Measurements from ENCODE around the gene TMEM184A.
A peak's percentile ranks its signal among the peaks of the same experiment; 100 is the strongest.
"Not testable (repeated sequence)": the region's sequence is repeated elsewhere in the genome, so short reads cannot be mapped to it uniquely, and the experiment has no call there.

Gene TMEM184A

DNA sequence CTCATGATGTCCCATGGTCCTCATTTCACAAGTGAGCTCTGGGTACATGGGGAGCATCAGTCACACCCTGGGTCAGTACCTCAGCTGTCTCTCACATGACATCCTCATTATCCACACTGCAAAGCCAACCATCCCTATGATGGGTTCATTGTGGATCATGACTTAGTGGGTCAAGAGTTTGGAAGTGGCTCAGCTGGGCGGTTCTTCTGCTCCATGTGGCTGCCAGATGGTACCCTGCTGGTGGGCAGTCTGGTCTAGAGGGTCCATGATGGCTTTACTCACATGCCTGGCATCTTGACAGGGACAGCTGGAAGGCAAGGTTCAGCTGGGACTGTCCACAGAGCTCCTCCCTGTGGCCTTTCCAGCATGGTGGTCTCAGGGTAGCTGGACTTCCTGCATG lies 33.0 kb upstream of the TMEM184A start:
- no peak for DNase-seq

DNA sequence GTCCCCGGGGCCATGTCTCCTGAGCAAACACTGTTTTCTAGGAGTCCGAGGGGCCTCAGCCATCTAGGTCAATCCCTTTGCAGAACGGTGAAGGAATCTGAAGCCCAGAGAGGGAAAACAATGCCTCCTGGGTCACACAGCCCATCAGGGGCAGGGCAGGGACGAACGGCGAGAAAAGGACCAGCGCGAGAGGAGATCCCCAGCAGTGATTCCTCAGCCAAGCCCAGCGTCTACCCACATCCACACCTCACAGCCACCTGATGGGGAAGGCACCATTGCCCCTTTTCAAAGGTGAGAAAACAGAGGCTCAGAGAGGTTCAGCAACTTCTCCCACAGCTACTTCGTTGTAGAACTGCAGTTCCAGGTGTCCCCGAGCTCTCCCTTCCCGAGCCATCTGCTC lies 31.7 kb upstream of the TMEM184A start:
- DNase-seq = no peak

- no peak for DNase-seq
These were observed 31.1 kb upstream of the TMEM184A start for GRCh38 chr7:1586827-1587705.

GRCh38 chr7:1586126-1586826 lies 30.3 kb upstream of the TMEM184A start:
- DNase-seq = no peak

DNA sequence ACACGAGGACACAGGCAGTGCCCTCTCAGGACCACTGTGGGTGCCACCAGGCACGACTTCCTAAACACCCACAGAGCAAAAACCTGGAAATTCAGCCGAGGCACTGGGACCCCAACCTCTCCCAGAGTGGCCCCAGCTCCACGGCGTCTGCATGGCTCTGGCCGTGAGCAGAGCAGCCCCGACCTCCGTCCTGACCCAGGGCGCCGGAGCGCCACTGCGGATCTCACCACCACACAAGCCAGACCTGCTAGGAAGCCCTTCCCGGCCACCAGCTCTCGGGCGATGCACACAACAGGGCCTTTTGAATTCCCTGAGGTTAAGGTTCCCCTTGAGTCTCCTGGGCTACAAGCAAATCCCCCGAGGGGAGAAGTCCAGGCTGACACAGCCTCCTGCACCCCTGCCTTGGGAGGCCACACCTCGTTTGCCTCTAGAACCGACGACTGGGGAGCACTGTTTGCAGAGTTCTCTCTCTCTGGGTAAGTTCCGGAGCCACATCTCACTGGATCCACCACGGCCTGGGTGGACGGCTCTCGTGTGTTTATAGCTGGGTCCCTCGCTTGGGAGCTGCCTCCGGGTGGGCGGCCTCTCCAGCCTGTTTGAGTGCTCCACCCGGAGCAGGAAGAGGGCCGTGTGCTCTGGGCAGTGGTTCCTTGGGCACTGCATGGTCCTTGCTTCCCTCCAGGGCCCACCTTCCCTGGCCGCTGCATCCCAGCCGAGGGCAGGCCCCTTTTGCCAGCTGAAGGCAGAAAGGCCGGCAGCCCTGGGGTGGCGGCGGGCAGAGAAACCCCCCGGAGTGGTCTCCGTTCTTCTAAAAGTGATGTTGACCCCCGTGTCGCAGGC lies 29.4 kb upstream of the TMEM184A start:
- DNase-seq = no peak

DNA sequence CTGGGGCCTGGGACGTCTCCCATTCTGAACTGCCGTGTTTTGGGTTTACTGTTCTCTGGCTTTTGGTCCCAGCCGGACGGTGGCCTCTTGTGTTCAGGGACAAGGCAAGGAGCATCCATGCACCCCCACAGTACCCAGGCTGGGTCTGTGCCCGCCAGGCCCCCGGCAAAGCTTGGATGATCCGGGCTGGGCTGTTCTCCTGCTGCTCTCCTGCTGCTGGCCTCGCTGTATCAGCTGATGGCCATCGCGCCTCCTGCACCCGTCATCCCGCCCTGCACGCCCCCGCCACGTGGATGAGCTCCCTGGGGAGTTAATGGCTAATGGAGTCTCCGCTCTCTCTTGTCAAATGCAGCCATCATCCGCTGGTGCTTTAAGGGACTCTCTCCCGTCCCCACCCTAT lies 28.7 kb upstream of the TMEM184A start:
- DNase-seq = no peak

DNA sequence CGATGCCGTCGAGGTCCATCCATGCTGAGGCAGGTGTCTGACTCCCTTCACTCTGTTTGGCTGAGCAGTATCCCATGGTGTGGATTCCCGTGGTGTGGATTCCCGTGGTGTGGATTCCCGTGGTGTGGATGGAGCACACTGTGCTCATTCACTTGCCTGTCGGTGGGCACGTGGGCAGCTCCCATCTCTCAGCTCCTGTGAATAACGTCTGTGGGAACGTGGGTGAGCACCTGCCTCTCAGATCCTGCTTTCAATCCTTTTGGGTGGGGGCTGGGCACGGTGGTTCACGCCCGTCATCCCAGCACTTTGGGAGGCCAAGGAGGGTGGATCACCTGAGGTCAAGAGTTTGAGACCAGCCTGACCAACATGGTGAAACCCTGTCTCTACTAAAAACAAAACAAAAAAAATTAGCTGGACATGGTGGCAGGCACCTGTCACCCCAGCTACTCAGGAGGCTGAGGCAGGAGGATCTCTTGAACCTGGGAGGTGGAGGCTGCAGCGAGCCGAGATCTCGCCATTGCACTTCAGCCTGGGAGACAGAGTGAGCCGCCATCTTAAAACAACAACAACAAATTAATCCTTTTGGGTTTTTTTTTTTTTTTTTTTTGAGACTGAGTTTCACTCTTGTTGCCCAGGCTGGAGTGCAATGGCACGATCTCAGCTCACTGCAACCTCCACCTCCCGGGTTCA lies 27.4 kb upstream of the TMEM184A start:
- DNase-seq = not testable (repeated sequence)

DNA sequence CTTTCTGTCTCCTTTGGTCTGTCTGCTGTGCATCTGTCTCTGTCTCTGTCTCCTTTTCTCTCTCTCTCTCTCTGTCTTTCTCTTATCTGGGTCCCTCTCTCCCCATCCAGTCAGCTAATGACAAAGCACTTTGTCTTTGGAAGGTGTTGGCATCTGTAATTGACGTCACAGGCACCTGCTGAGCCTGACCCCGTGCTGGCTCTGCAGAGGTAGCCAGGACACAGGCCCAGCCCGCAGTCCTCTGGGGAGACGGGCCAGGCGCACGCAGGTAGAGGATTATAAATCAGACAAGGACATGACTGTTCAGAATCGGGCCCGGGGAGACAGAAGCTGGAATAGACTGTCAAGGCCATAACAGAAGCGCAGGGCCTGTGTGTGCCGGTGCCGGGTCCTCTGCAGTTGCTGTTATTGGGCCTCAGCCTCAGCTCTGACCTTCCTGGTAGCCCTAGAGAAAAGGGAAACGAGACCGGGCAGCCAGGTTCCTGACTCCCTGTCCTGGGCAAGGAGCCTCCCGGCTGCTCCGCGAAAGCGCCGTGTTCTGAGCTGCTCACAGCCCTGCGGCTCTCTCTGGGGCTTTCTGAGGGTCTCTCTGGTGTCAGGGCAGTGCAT lies 24.5 kb upstream of the TMEM184A start:
- DNase-seq = peak; percentile 60

DNA sequence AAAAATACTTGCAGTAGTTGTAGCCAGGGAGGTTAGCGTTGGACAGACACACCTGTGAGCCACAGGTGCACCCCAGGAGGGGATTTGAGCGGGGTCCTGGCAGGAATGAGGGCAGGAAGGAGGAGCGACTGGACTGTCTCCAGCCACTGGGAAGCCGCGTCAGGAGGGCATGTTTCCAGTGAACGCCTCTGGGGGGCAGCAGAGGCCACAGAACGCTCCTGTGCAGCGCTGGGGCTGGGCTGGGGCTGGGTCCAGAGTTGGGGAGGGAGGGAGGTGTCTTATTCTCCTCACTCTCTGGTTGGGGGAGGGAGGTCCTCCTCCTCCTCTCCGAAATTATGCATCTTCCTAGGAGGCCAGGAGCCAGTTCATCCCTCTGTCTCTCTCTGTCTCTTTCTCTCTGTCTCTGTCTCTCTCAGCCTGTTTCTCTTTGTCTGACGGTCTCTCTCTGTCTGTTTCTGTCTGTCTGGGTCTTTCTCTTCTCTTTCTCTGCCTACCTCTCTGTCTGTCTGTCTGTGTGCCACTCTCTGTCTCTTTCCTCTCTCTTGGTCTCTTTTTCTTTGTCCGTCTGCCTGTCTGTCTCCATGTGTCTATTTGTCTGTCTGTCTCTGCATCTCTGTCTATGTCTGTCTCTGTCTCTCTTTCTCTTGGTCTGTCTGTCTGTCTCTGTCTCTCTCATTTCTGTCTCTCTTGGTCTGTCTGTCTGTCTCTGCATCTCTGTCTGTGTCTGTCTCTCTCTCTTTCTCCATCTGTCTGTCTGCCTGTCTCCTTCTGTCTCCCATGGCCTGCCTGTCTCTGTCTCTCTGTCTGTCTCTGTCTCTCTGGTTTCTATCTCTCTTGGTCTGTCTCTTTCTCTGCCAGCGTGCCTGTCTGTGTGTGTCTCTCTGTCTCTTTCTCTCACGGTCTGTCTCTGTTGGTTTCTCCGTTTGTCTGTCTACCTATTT lies 23.7 kb upstream of the TMEM184A start:
- peak; percentile 77 for DNase-seq

- DNase-seq = no peak
These were observed 22.5 kb upstream of the TMEM184A start for GRCh38 chr7:1578513-1578912.

GRCh38 chr7:1576521-1577253 lies 20.7 kb upstream of the TMEM184A start:
- no peak for DNase-seq

- DNase-seq = no peak
These were observed 19.8 kb upstream of the TMEM184A start for GRCh38 chr7:1575809-1576208.

DNA sequence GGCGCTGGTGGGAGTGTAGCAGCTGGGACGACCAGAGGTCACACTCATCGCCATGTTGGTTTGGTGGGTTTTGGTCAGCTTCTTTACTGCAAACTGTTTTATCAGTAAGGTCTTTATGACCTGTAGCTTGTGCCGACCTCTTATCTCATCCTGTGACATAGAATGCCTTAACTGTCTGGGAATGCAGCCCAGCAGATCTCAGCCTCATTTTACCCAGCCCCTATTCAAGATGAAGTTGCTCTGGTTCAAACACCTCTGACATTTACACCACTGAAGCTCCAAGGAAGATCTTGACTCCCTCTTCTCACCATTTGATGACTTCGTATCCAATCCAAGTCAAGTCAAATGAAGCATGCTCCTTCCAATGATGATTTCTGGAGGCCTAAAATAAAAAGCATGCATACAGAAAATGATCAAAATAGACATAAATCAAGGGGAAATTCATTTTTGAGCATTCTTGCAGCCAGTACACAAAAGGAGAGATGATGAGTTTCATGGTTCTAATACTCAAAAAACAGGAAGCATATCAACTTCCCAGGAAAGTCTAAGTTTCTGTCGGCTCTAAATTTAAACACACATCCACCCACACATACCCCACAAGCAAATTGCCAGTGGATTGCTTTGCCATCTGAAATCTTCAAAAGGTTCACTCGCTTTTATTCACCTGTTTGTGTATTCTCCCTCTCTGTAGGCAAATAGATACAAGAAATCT lies 16.3 kb upstream of the TMEM184A start:
- DNase-seq = no peak

DNA sequence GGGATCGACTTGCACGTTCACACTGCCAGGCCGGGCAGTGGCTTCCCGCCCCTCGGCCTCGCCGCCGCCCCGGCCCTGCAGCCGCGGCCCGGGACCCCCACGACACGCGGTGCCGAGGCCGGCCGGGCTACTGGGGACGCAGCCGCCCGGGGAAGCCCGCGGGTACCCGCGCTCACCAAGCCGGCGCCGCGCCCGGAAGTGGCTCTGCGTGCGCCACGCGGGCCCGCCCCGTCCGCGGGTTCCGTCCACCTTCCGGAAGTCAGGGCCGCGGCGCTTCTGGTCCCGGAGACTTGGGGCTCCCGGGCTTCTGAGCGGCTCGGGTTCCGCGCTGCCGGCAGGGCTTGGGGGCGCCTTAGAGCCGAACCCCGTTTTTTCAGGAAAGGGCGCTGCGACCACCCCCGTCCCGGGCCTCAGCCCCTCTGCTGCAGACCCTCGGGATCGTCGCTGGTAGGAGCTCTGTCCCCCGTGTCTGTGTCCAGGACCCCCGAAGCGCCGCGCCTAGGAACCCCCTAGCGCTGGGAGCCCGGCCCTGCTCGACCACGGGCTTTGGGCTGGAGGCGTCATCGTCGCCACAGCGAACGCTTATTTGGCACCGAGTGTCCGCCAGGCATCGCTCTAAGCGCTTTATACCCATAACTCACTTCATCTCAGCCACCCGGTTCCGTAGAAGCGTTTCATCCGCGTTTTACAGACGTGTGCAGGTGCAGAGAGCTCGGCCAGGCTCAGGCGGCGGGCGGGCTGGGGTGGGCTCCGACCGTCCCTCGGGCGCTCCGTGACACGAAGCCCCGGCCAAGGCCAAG lies 14.0 kb upstream of the TMEM184A start, which contains the start of gene PSMG3:
Gene PSMG3, minus strand, starts transcription at position 200 of the 800 bp plus-strand sequence. CDS start 693 bp downstream, outside the sequence.
- peak; percentile 97 for DNase-seq

DNA sequence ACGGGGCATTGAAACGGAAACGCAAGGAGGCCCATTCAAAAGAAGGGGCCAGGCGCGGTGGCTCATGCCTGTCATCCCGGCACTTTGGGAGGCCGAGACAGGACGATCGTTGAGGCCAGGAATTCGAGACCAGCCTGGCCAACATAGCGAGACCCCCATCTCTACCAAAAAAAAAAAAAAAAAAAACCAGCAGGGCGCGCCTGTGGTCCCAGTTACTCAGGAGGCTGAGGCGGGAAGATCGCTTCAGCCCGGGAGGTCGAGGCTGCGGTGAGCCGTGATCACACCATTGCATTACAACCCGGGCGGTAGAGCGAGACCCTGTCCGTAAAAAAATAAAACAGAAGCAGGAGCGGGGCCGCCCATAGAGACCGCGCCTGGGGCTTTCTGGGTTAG lies 13.4 kb upstream of the TMEM184A start:
- no peak for DNase-seq

- DNase-seq = no peak
These were observed 13.0 kb upstream of the TMEM184A start for GRCh38 chr7:1569016-1569415.

DNA sequence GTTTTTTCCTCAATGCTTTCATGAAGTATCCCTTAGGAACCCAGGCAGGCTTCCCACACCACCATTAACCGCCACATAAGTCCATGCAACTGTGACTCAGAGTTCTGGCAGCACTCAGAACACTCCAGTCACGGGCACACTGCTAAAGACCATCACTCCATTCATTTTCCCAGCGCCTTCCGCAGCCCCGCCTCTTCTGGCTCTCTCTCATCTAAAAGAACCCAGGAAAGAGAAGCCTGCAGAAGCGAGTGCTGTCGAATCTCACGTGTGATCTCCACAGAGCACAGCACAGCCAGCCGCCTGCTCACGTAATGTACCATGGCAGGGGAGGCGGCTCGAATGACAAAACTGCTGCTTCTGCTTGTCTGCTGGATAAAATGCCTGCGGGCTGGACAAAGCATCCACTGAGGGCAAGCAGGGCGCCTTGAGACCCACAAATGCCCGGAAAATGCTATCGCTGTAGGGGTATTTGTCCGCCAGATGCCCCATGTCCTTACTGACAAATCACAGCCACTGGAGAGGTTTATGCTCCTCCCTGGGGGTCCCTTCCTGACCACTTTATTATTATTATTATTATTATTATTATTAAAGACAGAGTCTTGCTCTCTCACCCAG lies 12.0 kb upstream of the TMEM184A start:
- no peak for DNase-seq

Measured in RPMI8226 (cell line).